NCI-H82 (cell line): Measurements from ENCODE around the gene FOSB.

Experiments
- DNase-seq: peaks from one replicate; lab custom pipeline; 2025; lab: John Stamatoyannopoulos, UW

The FOSB gene

GRCh38 chr19:45442778-45443461, 24.9 kb upstream of the FOSB start:
- peak; percentile 82 for DNase-seq

DNA sequence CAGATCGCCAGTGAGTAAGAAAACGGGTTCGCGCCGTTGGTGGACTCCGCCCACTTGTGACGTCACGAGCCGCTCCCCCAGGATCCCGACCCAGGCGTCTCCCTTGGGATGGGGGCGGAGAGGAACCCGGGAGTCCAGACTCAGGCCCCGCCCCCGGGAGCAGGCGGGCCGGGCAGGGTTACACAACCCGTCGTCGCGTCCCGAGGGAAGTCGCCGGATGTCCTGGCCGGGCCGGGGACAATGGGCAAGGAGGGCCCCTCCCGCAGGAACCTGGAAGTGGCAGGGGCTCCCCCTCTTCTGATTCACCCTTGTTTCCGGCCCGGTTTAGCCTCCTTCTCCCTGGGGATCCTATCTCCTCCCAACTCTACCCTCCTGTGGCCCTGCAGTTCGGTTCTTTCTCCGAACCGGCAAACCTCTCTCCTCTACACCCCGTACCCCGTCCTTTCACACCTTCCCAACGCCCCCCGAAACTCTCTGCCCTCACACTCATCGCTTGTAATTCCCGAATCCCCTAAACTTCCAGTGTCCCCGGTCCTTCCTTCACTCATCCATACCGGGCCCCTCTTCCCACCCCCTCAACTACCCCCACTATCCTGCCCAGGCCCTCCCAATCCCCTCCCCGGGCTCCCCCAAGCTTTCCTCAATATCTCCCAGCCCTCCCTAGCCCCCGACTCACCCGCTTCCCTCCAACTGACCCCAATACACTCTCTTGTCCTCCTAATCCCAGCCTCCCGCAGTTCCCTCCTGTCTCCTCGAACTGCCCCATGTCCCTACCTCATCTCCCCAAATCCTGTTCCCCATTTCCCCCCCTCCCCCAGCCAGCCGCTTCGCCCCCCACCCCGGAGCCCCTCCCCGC, 24.1 kb upstream of the FOSB start:
- peak; percentile 92 for DNase-seq

GRCh38 chr19:45444318-45445041, 23.3 kb upstream of the FOSB start:
- peak; percentile 89 for DNase-seq

GRCh38 chr19:45445139-45445538, 22.7 kb upstream of the FOSB start:
- no peak for DNase-seq

- DNase-seq, result peak; percentile 66
These were observed 21.5 kb upstream of the FOSB start for GRCh38 chr19:45446295-45446694.

DNA sequence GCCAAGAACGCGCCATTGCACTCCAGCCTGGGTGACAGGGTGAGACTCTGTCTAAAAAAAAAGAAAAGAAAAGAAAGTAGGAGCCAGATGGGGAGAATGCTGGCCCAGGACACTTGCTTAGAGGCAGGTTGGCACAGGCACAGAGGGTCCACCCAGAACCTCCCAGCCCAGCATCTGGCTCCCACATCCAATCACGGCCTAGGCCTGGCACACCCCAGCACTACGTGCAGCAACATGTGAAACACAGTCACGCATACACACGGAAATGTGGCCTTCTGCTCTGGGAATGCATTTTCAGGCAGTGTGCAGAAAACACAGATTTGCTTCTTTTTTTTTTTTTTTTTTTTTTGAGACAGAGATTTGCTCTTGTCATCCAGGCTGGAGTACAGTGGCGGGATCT, 20.9 kb upstream of the FOSB start:
- DNase-seq, result no peak

DNA sequence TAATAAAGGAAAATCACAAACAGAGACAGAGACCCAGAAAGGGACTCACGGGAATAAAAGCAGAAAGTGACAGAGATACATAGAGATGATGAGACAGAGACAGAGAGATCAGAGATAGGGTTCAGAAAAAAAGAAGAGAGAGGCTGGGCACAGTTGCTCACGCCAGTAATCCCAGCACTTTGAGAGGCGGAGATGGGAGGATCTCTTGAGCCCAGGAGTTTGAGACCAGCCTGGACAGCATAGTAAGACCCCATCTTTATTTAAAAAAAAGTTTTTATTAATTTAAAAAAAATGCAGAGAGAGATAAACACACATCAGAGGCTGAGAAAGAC, 19.4 kb upstream of the FOSB start:
- no peak for DNase-seq

GRCh38 chr19:45448887-45449299, 18.9 kb upstream of the FOSB start:
- no peak for DNase-seq

DNA sequence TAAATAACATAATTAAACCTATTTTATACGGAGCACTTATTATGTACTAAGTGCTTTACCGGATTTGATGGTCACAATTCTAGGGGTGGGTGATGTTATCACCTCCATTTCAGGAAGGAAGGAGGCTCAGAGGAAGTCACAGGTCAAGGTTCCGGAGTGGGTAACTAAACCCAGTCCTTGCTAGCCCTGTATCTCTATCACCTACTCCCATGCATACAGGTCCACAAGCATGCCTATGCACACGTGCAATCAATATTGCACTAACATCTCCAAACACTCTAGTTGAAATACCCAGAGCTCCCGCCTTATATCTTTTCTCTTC, 17.8 kb upstream of the FOSB start:
- no peak for DNase-seq

DNA sequence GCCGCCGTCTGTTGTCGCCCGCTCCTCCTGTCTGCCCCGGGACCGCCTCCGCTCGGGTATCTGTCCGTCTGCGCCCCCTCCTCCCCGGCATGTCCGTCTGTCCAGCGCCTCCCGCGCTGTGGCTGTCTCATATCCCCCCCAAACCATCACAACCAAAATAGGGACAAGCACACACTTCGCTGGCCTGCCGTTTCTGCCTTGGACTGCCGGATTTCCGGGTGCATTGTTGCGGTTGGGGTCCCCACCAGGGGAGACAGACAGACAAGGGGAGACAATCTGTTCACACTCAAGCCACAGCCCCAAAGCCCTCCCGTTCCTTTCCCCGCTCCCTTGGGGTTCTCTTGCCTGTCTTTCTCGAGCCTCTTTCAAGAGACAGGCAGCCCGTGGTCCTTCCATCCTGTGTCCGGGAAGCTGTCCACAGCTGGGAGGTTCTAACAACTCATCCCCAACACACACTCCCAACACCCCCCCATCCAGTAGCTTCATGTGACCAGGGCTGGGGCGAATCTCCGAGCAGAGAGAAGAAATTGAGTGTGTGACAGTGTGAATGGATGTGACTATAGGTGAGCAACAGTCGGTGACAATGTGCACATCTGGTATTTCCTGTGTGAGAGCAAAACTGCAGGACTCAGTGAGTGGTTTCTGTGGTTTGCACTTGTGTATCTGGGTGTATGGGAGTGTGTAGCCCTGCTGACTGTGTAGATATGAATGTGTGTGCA, 16.5 kb upstream of the FOSB start:
- DNase-seq, result peak; percentile 36

- no peak for DNase-seq
These were observed 15.9 kb upstream of the FOSB start for GRCh38 chr19:45451850-45452387.

DNA sequence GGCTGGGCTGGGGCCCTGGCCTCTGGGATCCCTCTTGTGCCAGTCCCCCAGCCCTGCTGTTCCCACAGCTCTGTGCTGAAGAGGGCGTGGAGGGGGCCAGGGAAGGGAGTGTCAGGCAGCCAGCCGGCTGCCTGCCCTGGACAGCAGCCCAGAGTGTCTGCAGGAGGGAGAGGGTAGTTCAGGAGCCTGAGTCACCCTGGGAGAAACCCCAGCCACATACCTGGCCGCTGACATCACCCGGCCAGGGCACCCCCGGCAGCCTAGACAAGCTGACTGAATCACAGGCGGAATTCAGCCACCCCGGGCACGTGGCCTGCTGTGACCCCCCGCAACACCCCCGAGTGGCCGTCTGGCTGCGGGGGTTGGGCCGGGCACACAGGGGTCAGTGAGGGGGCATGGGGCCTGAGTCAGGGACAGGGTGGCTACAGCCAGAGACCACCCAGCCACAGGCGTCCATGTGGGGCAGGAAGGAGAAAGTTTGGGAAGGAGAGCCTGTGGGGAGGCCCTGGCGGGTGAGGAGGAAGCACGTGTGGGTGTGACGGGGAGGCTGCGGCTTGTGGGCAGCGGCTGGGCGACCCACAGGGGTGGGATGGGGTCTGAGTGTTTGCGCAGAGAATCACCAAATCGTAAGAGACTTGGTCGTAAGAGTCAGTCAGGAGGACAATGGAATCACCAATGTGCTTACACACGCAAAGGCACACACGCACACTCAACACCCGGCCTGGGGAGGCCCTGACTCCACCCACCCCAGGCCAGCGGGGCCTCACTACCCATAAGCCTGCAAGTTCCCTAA, 11.9 kb upstream of the FOSB start:
- DNase-seq, result peak; percentile 23

- no peak for DNase-seq
These were observed 11.3 kb upstream of the FOSB start for GRCh38 chr19:45456500-45456815.

- DNase-seq, result no peak
These were observed 10.0 kb upstream of the FOSB start for GRCh38 chr19:45457776-45458175.

DNA sequence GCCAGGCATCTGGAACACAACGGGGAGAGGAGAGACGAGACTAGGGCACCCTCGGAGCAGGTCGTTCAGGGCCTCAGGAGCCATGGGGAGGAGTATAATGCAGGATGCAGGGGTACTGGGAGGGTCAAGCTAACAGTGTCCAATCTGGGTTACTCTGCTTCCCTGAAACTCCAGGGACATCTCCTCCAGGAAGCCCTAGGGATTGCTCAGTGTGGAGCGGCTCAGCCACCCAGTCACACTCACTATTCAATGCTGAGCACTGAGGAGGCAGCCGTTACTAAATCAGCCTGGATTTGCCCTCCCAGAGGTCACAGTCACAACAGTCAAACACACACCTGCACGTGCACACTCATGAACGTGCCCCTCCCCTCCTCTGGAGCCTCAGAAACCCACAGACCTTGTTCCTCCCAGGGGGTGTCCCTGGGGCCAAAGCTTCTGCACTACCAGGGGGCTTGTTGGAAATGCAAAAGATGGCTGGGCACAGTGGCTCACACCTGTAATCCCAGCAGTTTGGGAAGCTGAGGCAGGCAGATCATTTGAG, 6.9 kb upstream of the FOSB start:
- DNase-seq, result no peak

GRCh38 chr19:45462174-45462573, 5.6 kb upstream of the FOSB start:
- no peak for DNase-seq

GRCh38 chr19:45463241-45463640, 4.6 kb upstream of the FOSB start:
- DNase-seq, result no peak

- no peak for DNase-seq
These were observed 3.5 kb upstream of the FOSB start for GRCh38 chr19:45464274-45464673.

GRCh38 chr19:45464852-45465441, 2.8 kb upstream of the FOSB start:
- no peak for DNase-seq

GRCh38 chr19:45467115-45467455, 711 bp upstream of the FOSB start:
- peak; percentile 55 for DNase-seq

DNA sequence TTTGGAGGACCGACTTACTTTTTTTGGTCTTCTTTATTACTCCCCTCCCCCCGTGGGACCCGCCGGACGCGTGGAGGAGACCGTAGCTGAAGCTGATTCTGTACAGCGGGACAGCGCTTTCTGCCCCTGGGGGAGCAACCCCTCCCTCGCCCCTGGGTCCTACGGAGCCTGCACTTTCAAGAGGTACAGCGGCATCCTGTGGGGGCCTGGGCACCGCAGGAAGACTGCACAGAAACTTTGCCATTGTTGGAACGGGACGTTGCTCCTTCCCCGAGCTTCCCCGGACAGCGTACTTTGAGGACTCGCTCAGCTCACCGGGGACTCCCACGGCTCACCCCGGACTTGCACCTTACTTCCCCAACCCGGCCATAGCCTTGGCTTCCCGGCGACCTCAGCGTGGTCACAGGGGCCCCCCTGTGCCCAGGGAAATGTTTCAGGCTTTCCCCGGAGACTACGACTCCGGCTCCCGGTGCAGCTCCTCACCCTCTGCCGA, 409 bp downstream of the FOSB start:
- peak; percentile 49 for DNase-seq
